MM.1S (cell line): ENCODE results near the gene ACTR6.

Experiments used
- DNase-seq: peaks from one replicate; pipeline ENCODE4 v3.0.0-alpha.2; 2015
- H2AFZ ChIP-seq: fragments of 300-600 bp; sonication (generic); 2 replicates; pipeline ENCODE4 v1.6.0; 2016; ENCODE audit warnings: antibody characterized with exemption, low read length
- H3F3A ChIP-seq: fragments of 300-600 bp; sonication (generic); 2 replicates; pipeline ENCODE4 v1.6.1; 2016; ENCODE audit warnings: mild to moderate bottlenecking, antibody characterized with exemption, low read length, moderate library complexity, mixed read lengths; ENCODE audit not compliant: insufficient read depth
- H3K27ac ChIP-seq: fragments of 300-600 bp; sonication (generic); 2 replicates; pipeline ENCODE4 v1.5.1; 2016; ENCODE audit warnings: mild to moderate bottlenecking, low read length
- H3K27me3 ChIP-seq: fragments of 300-600 bp; sonication (generic); replicated peaks from 2 replicates; pipeline ENCODE4 v1.6.0; 2016; ENCODE audit warnings: low read length; ENCODE audit not compliant: insufficient read depth
- H3K36me3 ChIP-seq: fragments of 300-600 bp; sonication (generic); replicated peaks from 2 replicates; pipeline ENCODE4 v1.6.1; 2016; ENCODE audit warnings: mild to moderate bottlenecking, low read length, mixed read lengths; ENCODE audit not compliant: insufficient read depth
- H3K4me1 ChIP-seq: fragments of 300-600 bp; sonication (generic); 2 replicates; pipeline ENCODE4 v1.6.1; 2016; ENCODE audit warnings: low read length, mixed read lengths
- H3K4me2 ChIP-seq: fragments of 300-600 bp; sonication (generic); 2 replicates; pipeline ENCODE4 v1.6.0; 2016; ENCODE audit warnings: low read depth, low read length
- H3K4me3 ChIP-seq: fragments of 300-600 bp; sonication (generic); 2 replicates; pipeline ENCODE4 v1.5.1; 2016; ENCODE audit warnings: low read length, mixed read lengths
- H3K79me2 ChIP-seq: fragments of 300-600 bp; sonication (generic); 2 replicates; pipeline ENCODE4 v1.6.1; 2016; ENCODE audit warnings: mixed run types, low read length, mixed read lengths
- H3K9ac ChIP-seq: fragments of 300-600 bp; sonication (generic); 2 replicates; pipeline ENCODE4 v1.6.1; 2016; ENCODE audit warnings: low read length, mixed read lengths
- H3K9me2 ChIP-seq: fragments of 300-600 bp; sonication (generic); replicated peaks from 2 replicates; pipeline ENCODE4 v1.6.1; 2016; ENCODE audit warnings: mild to moderate bottlenecking, low read length, mixed read lengths; ENCODE audit not compliant: insufficient read depth
- H3K9me3 ChIP-seq: fragments of 300-600 bp; sonication (generic); replicated peaks from 2 replicates; pipeline ENCODE4 v1.6.1; 2016; ENCODE audit warnings: mild to moderate bottlenecking, low read length, mixed read lengths; ENCODE audit not compliant: insufficient read depth
- H4K20me1 ChIP-seq: fragments of 300-600 bp; sonication (generic); 2 replicates; pipeline ENCODE4 v1.6.1; 2016; ENCODE audit warnings: mild to moderate bottlenecking, low read length, moderate library complexity, mixed read lengths; ENCODE audit not compliant: insufficient read depth
- CTCF ChIP-seq: fragments of 300-600 bp; sonication (generic); IDR thresholded peaks from 2 replicates; pipeline ENCODE4 v1.5.1; 2016; ENCODE audit warnings: antibody characterized with exemption, low read length, mixed read lengths
- EZH2 ChIP-seq: fragments of 300-600 bp; sonication (generic); optimal IDR thresholded peaks from 2 replicates; pipeline ENCODE3; 2017; ENCODE audit warnings: low read depth, mild to moderate bottlenecking, antibody characterized with exemption, low read length, mixed read lengths
- EZH2phosphoT487 ChIP-seq: fragments of 300-600 bp; sonication (generic); IDR thresholded peaks from 2 replicates; pipeline ENCODE4 v1.6.1; 2018; ENCODE audit warnings: antibody characterized with exemption, low read length

Gene ACTR6

GRCh38 chr12:100154474-100155247, 46.0 kb upstream of the ACTR6 start:
- H3K27me3 ChIP-seq, result no peaks in the 10 kb centered on the region
- no peaks in the 10 kb centered on the region for H3K4me1 ChIP-seq
- H3K9me3 ChIP-seq, result no peaks in the 10 kb centered on the region
- no peaks in the 10 kb centered on the region for H3K79me2 ChIP-seq
- no peaks in the 10 kb centered on the region for H3K36me3 ChIP-seq
- TF ChIP-seq EZH2phosphoT487 (no peak), CTCF (peak; percentile 92)
- H3K4me2 ChIP-seq, result no peak overlapping the region
- H3K9me2 ChIP-seq, result no peaks in the 10 kb centered on the region
- H3K9ac ChIP-seq, result no peak overlapping the region
- no peak overlapping the region for H2AFZ ChIP-seq
- DNase-seq, result peak; percentile 66
- H3K27ac ChIP-seq, result no peak overlapping the region
- H3K4me3 ChIP-seq, result no peak overlapping the region
- no peaks in the 10 kb centered on the region for H4K20me1 ChIP-seq
- no peaks in the 10 kb centered on the region for H3F3A ChIP-seq

GRCh38 chr12:100156731-100157426, 43.7 kb upstream of the ACTR6 start:
- H2AFZ ChIP-seq, result no peak overlapping the region
- no peaks in the 10 kb centered on the region for H3K27me3 ChIP-seq
- H3F3A ChIP-seq, result no peaks in the 10 kb centered on the region
- H4K20me1 ChIP-seq, result no peaks in the 10 kb centered on the region
- no peaks in the 10 kb centered on the region for H3K9me3 ChIP-seq
- H3K4me1 ChIP-seq, result no peaks in the 10 kb centered on the region
- TF ChIP-seq EZH2 (no peak), EZH2phosphoT487 (no peak), CTCF (no peak)
- no peak overlapping the region for H3K4me3 ChIP-seq
- H3K4me2 ChIP-seq, result no peak overlapping the region
- no peaks in the 10 kb centered on the region for H3K79me2 ChIP-seq
- H3K36me3 ChIP-seq, result no peaks in the 10 kb centered on the region
- H3K9me2 ChIP-seq, result no peaks in the 10 kb centered on the region
- H3K9ac ChIP-seq, result no peak overlapping the region
- no peak overlapping the region for H3K27ac ChIP-seq
- DNase-seq, result no peak

- H3F3A ChIP-seq, result no peaks in the 10 kb centered on the region
- no peak overlapping the region for H3K4me2 ChIP-seq
- no peak overlapping the region for H2AFZ ChIP-seq
- no peaks in the 10 kb centered on the region for H4K20me1 ChIP-seq
- H3K27ac ChIP-seq, result no peak overlapping the region
- H3K36me3 ChIP-seq, result no peaks in the 10 kb centered on the region
- no peaks in the 10 kb centered on the region for H3K9me2 ChIP-seq
- no peak overlapping the region for H3K9ac ChIP-seq
- TF ChIP-seq EZH2phosphoT487 (no peak), CTCF (no peak), EZH2 (no peak)
- no peaks in the 10 kb centered on the region for H3K9me3 ChIP-seq
- no peak for DNase-seq
- H3K4me1 ChIP-seq, result no peaks in the 10 kb centered on the region
- H3K27me3 ChIP-seq, result no peaks in the 10 kb centered on the region
- H3K79me2 ChIP-seq, result no peaks in the 10 kb centered on the region
- no peak overlapping the region for H3K4me3 ChIP-seq
Measured at GRCh38 chr12:100157427-100157821, 43.2 kb upstream of the ACTR6 start.
